GM21447 (cell line): ENCODE results near the gene NRARP.
"Not testable (repeated sequence)": the region's sequence is repeated elsewhere in the genome, so short reads cannot be mapped to it uniquely, and the experiment has no call there.

ENCODE experiments used
- ATAC-seq: cut with Tn5 transposase; IDR thresholded peaks from one replicate; pipeline ENCODE4 v1.9.1; 2021; ENCODE audit not compliant: unreplicated experiment

The NRARP gene

GRCh38 chr9:137302118-137302448 lies at the start of gene NRARP:
NRARP (minus strand) TSS chr9:137302271; CDS start chr9:137301928, 343 bp downstream.
- peak; percentile 67 for ATAC-seq

- no peak for ATAC-seq
Measured at GRCh38 chr9:137350696-137351584, 48.9 kb upstream of the NRARP start.

- ATAC-seq: no peak
Measured at GRCh38 chr9:137349471-137350033, 47.5 kb upstream of the NRARP start.

GRCh38 chr9:137348769-137349470 lies 46.8 kb upstream of the NRARP start:
- no peak for ATAC-seq

- no peak for ATAC-seq
Measured at GRCh38 chr9:137347928-137348327, 45.9 kb upstream of the NRARP start.

GRCh38 chr9:137342482-137342881 lies 40.4 kb upstream of the NRARP start:
- no peak for ATAC-seq

- ATAC-seq: no peak
Measured at GRCh38 chr9:137341227-137341626, 39.2 kb upstream of the NRARP start.

GRCh38 chr9:137339908-137340462 lies 37.9 kb upstream of the NRARP start:
- ATAC-seq: not testable (repeated sequence)

GRCh38 chr9:137339045-137339907 lies 37.2 kb upstream of the NRARP start:
- ATAC-seq: no peak

GRCh38 chr9:137336735-137337134 lies 34.7 kb upstream of the NRARP start:
- no peak for ATAC-seq

GRCh38 chr9:137333016-137333671 lies 31.1 kb upstream of the NRARP start:
- no peak for ATAC-seq

- no peak for ATAC-seq
Measured at GRCh38 chr9:137331929-137332328, 29.9 kb upstream of the NRARP start.

- no peak for ATAC-seq
Measured at GRCh38 chr9:137330689-137331088, 28.6 kb upstream of the NRARP start.

- not testable (repeated sequence) for ATAC-seq
Measured at GRCh38 chr9:137329590-137329989, 27.5 kb upstream of the NRARP start.

- ATAC-seq: not testable (repeated sequence)
Measured at GRCh38 chr9:137327641-137328550, 25.8 kb upstream of the NRARP start.

- no peak for ATAC-seq
Measured at GRCh38 chr9:137326445-137327065, 24.5 kb upstream of the NRARP start.

GRCh38 chr9:137325799-137326198 lies 23.7 kb upstream of the NRARP start:
- ATAC-seq: no peak

GRCh38 chr9:137325124-137325523 lies 23.1 kb upstream of the NRARP start:
- ATAC-seq: no peak
